Breast epithelium (tissue), 4 donors: ENCODE data around the gene TBC1D2B. TPM values are rescaled to one million over a fixed set of nuclear protein-coding genes. Genes with fewer than 3 reads are reported as not detected.
"Not testable (repeated sequence)": the region's sequence is repeated elsewhere in the genome, so short reads cannot be mapped to it uniquely, and the experiment has no call there.

Experiments used
- DNase-seq, 2 donors: peaks; one replicate each; pipeline ENCODE4 v3.0.0-alpha.2; 2019; ENCODE audit warnings: low spot score in 2 of 2
- H3K27ac ChIP-seq, 2 donors: fragments of 200-600 bp; sonication (generic) in 1 of 2; one replicate each; pipeline ENCODE4 v1.5.1; 2016 to 2019; ENCODE audit warnings: mild to moderate bottlenecking in 1 of 2
- H3K27me3 ChIP-seq, 2 donors: fragments of 200-600 bp; sonication (generic) in 1 of 2; one replicate each; pipeline versions ENCODE4 v1.5.1 to v1.6.0; 2017 to 2019; ENCODE audit warnings: control low read depth in 1 of 2, mild to moderate bottlenecking in 1 of 2
- H3K36me3 ChIP-seq: fragments of 200-600 bp; one replicate; pipeline ENCODE4 v1.5.1; 2019
- H3K4me1 ChIP-seq, 2 donors: fragments of 200-600 bp; sonication (generic); one replicate each; pipeline ENCODE4 v1.5.1; 2016 to 2019; ENCODE audit warnings: control low read depth in 1 of 2
- H3K4me3 ChIP-seq, 3 donors: fragments of 200-600 bp; sonication (generic); 1 replicate in 2 of 3; 2 replicates in 1 of 3; pipeline ENCODE4 v1.5.1; 2016 to 2019; ENCODE audit warnings: mild to moderate bottlenecking in 3 of 3, moderate library complexity in 2 of 3
- H3K9me3 ChIP-seq, 2 donors: fragments of 200-600 bp; sonication (generic) in 1 of 2; one replicate each; pipeline ENCODE4 v1.5.1; 2016 to 2019; ENCODE audit warnings: control low read depth in 1 of 2
- POLR2A ChIP-seq: fragments of 450-650 bp; IDR thresholded peaks from one replicate; pipeline ENCODE4 v1.6.1; 2016; ENCODE audit warnings: antibody characterized with exemption, mild to moderate bottlenecking, moderate library complexity
- POLR2AphosphoS5 ChIP-seq, 3 donors: sonication (generic); formaldehyde crosslinking; IDR thresholded peaks; one replicate each; pipeline ENCODE4 v1.6.1; 2017; ENCODE audit warnings: antibody characterized with exemption in 3 of 3
- intact Hi-C: fragments of 100-400 bp; cut with DNase I; formaldehyde crosslinking; loops from one replicate; pipeline ENCODE4 v1.15.1; 2023; ENCODE audit warnings: low total_unique reads
- total RNA-seq, 3 donors: library from RNA; depleted of rRNA; stranded (reverse); fragments of >200 nt; gene quantifications; one replicate each; pipeline ENCODE4 v1.1.0, GENCODE V29; 2016
- TF ChIP-seq, protein P1 (sequence below), 3 donors: fragments of 450-650 bp; IDR thresholded peaks; one replicate each; pipeline ENCODE4 v1.5.1; 2016 to 2017; ENCODE audit warnings: antibody characterized with exemption in 3 of 3, mild to moderate bottlenecking in 3 of 3, moderate library complexity in 3 of 3

TBC1D2B gene
- total RNA-seq, 3 donors from 2014 or later, result 44.9 to 71.0 (median 69.2) TPM

DNA sequence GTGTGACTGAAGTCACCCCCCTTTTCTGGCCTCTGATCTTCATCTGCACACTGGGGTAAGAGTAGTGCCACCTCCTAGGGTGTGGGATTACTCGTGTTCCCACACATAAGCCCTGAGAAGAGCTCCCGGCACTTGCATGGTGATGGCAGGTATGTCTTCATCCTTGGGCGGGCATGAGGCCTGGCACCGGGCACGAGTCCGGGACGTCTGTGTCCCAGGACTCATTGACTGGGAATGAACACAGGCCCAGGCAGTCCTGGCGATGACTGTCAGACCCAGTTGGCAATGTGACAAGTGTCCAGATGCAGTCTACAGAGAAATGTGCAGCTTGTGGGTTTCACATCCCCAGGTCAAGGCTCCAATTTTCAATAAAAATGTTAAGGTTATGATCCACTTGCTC lies 78.9 kb downstream of the TBC1D2B start:
- peaks cover 0 to 7% of the 10 kb centered on the region in 2 donors for H3K4me1 ChIP-seq
- no peak for DNase-seq
- no peaks in the 10 kb centered on the region for H3K9me3 ChIP-seq
- no peak for TF ChIP-seq POLR2A
- no peak for TF ChIP-seq POLR2AphosphoS5 (IDR thresholded peaks at IDR 0.05)
- TF ChIP-seq, protein P1, sequence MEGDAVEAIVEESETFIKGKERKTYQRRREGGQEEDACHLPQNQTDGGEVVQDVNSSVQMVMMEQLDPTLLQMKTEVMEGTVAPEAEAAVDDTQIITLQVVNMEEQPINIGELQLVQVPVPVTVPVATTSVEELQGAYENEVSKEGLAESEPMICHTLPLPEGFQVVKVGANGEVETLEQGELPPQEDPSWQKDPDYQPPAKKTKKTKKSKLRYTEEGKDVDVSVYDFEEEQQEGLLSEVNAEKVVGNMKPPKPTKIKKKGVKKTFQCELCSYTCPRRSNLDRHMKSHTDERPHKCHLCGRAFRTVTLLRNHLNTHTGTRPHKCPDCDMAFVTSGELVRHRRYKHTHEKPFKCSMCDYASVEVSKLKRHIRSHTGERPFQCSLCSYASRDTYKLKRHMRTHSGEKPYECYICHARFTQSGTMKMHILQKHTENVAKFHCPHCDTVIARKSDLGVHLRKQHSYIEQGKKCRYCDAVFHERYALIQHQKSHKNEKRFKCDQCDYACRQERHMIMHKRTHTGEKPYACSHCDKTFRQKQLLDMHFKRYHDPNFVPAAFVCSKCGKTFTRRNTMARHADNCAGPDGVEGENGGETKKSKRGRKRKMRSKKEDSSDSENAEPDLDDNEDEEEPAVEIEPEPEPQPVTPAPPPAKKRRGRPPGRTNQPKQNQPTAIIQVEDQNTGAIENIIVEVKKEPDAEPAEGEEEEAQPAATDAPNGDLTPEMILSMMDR (IDR thresholded peaks at IDR 0.05), result no peak
- H3K27me3 ChIP-seq, result no peaks in the 10 kb centered on the region
- H3K36me3 ChIP-seq, result no peaks in the 10 kb centered on the region
- intact Hi-C loops, result no loop called here
- peak overlapping the region in 1 of 2 donors; percentile 86 for H3K27ac ChIP-seq
- H3K4me3 ChIP-seq, result no peak overlapping the region

DNA sequence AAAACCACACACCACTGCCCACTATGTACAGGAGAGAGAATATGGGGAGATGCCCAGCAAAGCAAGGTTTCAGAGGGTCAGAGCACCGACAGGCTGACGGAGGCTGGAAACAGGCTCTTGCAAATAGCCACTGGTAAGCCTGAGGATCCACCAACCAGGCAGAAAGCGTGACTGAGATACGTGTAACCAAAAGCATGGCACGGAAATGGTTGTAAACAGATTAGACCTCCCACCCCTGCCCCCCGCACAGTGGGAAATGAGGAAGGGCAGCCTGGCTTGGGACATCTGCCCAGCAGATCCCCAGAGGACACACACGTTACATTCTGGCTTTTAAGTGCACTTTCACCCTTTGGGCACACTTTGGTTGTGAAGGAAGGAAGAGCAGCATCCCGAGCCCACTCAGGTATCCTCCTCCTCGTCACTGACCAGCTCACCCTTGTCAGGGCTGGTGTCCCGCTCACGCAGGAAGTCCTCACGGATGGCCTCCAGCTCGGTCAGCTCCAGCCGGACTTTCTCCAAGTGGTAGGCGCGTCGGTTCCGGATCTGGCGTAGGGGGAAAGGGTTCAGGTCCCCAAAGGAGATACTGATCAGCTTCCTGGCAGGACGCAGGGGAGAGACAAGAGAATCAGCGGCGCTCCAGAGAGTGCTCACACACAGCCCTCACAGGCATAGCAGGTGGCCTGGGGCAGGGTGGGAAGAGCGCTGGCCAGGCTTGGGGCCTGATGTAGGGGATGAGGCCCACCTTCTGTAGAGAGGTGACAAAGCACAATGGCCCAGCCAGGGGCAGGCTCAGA lies 79.6 kb downstream of the TBC1D2B start:
- H3K27me3 ChIP-seq, intact Hi-C loops, H3K4me1 ChIP-seq, H3K4me3 ChIP-seq, H3K36me3 ChIP-seq, H3K9me3 ChIP-seq, DNase-seq: not testable (repeated sequence)
- peak overlapping the region; percentile 9 to 86 for H3K27ac ChIP-seq

DNA sequence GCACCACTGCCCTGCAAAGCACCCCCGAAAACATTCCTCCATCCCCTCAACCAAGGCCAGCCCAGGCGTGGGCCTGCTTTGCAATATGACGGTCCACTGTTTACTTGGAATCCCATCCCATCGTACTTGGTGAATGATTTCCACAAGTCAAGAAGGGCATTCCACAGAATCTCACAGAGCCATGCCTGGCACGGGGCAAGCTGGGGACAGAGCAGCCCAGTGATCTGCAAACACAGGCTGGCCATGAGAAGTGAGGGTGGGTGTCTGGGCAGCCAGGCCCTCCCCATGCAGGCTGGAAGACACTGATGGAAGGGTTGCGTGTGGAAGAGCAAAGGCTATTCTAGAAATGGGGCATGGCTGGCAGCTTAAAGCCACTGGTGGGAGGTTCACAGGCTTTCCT lies 80.3 kb downstream of the TBC1D2B start:
- H3K4me1 ChIP-seq, H3K36me3 ChIP-seq, intact Hi-C loops, DNase-seq, H3K27me3 ChIP-seq, H3K4me3 ChIP-seq, H3K9me3 ChIP-seq: not testable (repeated sequence)
- H3K27ac ChIP-seq, result peak overlapping the region in 1 of 2 donors; percentile 86

DNA sequence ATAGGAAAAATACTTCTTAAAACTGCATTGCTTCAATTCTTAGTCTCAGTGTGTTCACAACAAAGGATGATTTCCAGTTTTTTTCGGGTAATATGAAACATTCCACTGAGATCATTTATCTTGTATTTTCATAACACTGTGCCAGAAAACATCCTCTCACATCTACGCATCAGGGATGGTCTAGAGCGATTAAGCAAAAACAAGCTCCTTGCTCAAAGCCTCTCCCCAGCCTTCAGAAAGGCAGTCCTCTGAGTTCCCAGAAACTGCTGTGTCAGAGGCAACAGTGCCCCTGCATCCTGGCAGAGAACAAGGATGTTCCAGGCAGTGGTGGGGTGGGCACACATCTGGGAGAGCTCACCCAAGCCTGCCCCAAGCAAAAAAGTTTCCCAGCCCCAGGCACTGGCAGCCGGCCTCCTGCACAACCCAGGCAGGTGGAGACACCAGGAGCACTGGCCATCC lies 80.8 kb downstream of the TBC1D2B start:
- H3K27me3 ChIP-seq, H3K9me3 ChIP-seq, intact Hi-C loops, H3K36me3 ChIP-seq, H3K4me1 ChIP-seq, H3K4me3 ChIP-seq, DNase-seq: not testable (repeated sequence)
- peak overlapping the region in 1 of 2 donors; percentile 86 for H3K27ac ChIP-seq

DNA sequence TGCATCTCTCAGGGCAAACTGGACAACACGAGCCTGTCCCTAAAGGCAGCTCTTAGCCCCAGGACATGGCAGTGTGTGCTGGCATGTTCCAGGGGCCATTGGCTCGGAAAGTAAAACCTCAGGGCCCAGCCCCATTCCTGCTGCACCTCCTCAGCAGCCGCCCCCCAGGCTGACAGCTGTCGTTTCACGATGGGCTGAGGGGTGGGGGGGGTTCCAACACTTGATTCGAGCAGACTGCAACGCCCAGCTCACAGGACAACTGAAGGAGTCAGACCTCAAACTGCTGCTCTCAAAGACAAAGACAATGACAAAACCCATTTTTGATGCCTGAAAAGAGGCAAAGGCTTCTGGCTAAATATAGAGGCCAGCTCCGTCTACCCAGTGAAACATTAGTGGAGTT lies 81.3 kb downstream of the TBC1D2B start:
- peak overlapping the region in 1 of 2 donors; percentile 86 for H3K27ac ChIP-seq
- H3K36me3 ChIP-seq, intact Hi-C loops, H3K27me3 ChIP-seq, H3K4me1 ChIP-seq, DNase-seq, H3K9me3 ChIP-seq, H3K4me3 ChIP-seq: not testable (repeated sequence)

DNA sequence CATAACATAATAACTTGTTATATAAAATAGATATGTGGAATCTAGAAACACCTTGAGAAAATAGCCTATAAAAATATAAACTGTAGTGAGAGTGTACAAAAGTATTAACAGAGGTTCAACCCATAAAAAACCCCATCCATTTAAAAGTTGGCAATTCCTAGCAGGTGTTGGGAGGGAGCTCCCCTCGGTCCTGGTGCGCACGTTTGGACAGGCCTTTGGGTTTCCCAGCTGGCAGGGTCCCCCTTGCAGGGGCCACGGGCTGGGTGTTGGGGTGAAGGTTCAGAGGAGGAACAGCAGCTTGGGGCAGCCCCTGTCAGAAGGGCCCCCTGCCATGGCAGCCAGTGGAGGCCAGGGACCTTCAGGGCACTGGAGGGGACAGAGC lies 82.0 kb downstream of the TBC1D2B start:
- DNase-seq, H3K4me3 ChIP-seq, H3K9me3 ChIP-seq, H3K36me3 ChIP-seq, H3K27me3 ChIP-seq, intact Hi-C loops, H3K4me1 ChIP-seq: not testable (repeated sequence)
- peak overlapping the region in 1 of 2 donors; percentile 48 for H3K27ac ChIP-seq

DNA sequence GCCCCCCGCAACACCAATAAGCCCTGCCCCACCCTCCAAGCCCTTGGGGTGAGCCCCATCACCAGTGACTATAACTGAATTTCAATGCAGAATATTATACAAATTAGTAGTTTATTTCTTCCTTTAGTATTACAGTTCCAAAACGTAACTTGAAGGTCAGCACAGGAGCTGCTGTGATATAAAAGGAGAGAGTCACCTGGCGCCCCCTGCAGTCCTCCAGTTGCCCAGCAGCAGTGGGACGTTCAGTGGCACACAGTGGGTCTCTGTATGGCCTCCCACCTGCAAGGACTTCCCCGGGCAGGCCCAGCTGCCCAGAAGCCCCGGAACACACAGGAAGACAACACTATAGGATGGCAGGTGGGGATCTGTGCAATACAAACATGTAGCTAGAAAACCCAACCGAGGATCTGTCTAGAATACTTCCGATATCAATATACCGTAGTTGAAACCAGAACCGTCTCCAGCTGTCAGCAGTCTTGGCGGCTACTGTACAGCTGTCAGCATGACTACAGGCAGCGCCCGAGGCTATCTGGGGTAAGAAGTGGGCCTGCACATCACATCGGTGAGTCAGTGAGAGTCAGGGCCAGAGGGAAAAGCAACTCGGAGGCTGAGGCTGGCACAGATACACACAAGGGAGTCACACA lies 82.5 kb downstream of the TBC1D2B start:
- H3K36me3 ChIP-seq, DNase-seq, H3K27me3 ChIP-seq, H3K4me3 ChIP-seq, H3K9me3 ChIP-seq, intact Hi-C loops, H3K4me1 ChIP-seq: not testable (repeated sequence)
- H3K27ac ChIP-seq, result peak overlapping the region; percentile 33 to 90

DNA sequence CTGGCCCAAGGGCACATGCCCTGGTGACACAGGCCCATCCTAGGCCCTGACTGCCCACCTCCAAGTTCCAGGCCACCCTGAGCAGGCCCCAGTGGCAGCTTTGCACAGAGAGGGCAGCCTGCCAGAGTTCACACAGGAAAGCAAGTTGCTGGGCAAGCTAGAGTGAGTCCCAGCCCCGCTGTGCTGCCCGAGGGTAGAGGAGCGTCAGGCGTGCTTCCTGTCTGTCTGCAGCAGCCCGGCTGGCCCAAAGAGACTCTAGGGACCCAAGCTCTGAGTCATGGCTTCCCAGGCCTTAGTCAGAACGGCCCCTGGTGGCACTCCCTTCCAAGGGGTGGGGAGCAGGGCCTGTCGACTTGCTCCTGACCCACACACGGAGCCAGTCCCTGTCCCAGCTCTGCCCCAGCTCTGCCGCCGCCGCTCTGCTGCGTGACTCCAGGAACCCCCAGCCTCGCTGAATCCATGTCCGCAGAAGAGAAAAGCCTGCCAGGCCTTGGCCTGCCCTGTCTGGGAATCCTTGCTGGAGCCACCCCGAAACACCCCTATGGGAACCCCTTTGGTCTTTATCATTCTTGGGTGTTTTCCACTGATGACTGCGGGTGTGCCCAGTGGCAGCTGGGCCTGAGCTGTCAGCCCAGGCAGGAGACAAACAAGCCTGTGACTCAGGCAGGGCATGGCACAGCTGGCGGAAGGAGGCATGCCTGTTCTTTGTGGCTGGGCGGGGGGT lies 83.4 kb downstream of the TBC1D2B start:
- H3K9me3 ChIP-seq, H3K4me3 ChIP-seq, H3K27me3 ChIP-seq, H3K4me1 ChIP-seq, H3K36me3 ChIP-seq, intact Hi-C loops: not testable (repeated sequence)
- H3K27ac ChIP-seq, result peak overlapping the region; percentile 76 to 90
- peak; percentile 63 to 91 for DNase-seq
- peak in 1 of 3 donors; percentile 11 for TF ChIP-seq POLR2AphosphoS5 (IDR thresholded peaks at IDR 0.05)
